ENCODE results near the gene HCN2. TPM values are rescaled to one million over a fixed set of nuclear protein-coding genes. Genes with fewer than 3 reads are reported as not detected.

HCN2 gene
- total RNA-seq, 1 experiment from 2014 or later: 9.2 TPM

DNA sequence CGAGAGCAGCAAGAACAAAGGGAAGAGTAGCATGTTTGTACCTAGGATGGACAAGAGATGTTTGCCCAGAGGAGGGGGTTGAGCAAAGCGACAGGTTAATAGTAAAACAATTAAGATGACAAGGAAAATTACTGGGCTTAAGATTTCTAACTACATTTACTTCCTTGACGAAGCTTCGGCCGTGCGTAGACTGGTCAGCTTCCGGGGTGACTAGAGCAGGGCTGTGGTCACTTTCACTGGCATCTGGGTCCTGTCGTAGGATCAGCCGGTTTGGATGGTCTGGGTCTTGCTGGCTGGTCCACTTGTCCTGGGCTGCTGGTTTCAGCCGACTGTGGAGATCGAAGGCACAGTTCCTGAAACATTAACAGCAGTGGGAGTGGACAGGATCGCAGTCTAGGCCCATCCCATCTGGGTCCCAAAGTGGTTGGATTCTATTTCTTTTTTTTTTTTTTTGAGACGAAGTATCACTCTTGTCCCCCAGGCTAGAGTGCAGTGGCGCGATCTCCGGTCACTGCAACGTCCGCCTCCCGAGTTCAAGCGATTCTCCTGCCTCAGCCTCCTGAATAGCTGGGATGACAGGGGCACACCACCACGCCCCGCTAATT lies 22.3 kb upstream of the HCN2 start (continued):
- TF ChIP-seq, protein P1, sequence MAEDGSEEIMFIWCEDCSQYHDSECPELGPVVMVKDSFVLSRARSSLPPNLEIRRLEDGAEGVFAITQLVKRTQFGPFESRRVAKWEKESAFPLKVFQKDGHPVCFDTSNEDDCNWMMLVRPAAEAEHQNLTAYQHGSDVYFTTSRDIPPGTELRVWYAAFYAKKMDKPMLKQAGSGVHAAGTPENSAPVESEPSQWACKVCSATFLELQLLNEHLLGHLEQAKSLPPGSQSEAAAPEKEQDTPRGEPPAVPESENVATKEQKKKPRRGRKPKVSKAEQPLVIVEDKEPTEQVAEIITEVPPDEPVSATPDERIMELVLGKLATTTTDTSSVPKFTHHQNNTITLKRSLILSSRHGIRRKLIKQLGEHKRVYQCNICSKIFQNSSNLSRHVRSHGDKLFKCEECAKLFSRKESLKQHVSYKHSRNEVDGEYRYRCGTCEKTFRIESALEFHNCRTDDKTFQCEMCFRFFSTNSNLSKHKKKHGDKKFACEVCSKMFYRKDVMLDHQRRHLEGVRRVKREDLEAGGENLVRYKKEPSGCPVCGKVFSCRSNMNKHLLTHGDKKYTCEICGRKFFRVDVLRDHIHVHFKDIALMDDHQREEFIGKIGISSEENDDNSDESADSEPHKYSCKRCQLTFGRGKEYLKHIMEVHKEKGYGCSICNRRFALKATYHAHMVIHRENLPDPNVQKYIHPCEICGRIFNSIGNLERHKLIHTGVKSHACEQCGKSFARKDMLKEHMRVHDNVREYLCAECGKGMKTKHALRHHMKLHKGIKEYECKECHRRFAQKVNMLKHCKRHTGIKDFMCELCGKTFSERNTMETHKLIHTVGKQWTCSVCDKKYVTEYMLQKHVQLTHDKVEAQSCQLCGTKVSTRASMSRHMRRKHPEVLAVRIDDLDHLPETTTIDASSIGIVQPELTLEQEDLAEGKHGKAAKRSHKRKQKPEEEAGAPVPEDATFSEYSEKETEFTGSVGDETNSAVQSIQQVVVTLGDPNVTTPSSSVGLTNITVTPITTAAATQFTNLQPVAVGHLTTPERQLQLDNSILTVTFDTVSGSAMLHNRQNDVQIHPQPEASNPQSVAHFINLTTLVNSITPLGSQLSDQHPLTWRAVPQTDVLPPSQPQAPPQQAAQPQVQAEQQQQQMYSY (CRISPR knock-in tag; IDR thresholded peaks at IDR 0.05): no peak
- no peak for TF ChIP-seq GABPB1 (CRISPR knock-in tag; IDR thresholded peaks at IDR 0.05)
- no peak for TF ChIP-seq CREB1 (CRISPR knock-in tag; IDR thresholded peaks at IDR 0.05)
- TF ChIP-seq, protein P2, sequence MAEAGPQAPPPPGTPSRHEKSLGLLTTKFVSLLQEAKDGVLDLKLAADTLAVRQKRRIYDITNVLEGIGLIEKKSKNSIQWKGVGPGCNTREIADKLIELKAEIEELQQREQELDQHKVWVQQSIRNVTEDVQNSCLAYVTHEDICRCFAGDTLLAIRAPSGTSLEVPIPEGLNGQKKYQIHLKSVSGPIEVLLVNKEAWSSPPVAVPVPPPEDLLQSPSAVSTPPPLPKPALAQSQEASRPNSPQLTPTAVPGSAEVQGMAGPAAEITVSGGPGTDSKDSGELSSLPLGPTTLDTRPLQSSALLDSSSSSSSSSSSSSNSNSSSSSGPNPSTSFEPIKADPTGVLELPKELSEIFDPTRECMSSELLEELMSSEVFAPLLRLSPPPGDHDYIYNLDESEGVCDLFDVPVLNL (CRISPR knock-in tag; IDR thresholded peaks at IDR 0.05; ENCODE audit: borderline replicate concordance, low read depth): no peak
- no peak for TF ChIP-seq ATF1 (CRISPR knock-in tag; IDR thresholded peaks at IDR 0.05)
- TF ChIP-seq ZNF416 (CRISPR knock-in tag; IDR thresholded peaks at IDR 0.05): no peak
- TF ChIP-seq, protein P3, sequence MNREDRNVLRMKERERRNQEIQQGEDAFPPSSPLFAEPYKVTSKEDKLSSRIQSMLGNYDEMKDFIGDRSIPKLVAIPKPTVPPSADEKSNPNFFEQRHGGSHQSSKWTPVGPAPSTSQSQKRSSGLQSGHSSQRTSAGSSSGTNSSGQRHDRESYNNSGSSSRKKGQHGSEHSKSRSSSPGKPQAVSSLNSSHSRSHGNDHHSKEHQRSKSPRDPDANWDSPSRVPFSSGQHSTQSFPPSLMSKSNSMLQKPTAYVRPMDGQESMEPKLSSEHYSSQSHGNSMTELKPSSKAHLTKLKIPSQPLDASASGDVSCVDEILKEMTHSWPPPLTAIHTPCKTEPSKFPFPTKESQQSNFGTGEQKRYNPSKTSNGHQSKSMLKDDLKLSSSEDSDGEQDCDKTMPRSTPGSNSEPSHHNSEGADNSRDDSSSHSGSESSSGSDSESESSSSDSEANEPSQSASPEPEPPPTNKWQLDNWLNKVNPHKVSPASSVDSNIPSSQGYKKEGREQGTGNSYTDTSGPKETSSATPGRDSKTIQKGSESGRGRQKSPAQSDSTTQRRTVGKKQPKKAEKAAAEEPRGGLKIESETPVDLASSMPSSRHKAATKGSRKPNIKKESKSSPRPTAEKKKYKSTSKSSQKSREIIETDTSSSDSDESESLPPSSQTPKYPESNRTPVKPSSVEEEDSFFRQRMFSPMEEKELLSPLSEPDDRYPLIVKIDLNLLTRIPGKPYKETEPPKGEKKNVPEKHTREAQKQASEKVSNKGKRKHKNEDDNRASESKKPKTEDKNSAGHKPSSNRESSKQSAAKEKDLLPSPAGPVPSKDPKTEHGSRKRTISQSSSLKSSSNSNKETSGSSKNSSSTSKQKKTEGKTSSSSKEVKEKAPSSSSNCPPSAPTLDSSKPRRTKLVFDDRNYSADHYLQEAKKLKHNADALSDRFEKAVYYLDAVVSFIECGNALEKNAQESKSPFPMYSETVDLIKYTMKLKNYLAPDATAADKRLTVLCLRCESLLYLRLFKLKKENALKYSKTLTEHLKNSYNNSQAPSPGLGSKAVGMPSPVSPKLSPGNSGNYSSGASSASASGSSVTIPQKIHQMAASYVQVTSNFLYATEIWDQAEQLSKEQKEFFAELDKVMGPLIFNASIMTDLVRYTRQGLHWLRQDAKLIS (CRISPR knock-in tag; IDR thresholded peaks at IDR 0.05; ENCODE audit: borderline replicate concordance): no peak
- no peak for TF ChIP-seq NFE2L1 (CRISPR knock-in tag; IDR thresholded peaks at IDR 0.05)
- TF ChIP-seq, protein P4, sequence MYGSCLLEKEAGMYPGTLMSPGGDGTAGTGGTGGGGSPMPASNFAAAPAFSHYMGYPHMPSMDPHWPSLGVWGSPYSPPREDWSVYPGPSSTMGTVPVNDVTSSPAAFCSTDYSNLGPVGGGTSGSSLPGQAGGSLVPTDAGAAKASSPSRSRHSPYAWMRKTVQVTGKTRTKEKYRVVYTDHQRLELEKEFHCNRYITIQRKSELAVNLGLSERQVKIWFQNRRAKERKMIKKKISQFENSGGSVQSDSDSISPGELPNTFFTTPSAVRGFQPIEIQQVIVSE (CRISPR knock-in tag; IDR thresholded peaks at IDR 0.05; ENCODE audit: borderline replicate concordance): no peak
- TF ChIP-seq, protein P5, sequence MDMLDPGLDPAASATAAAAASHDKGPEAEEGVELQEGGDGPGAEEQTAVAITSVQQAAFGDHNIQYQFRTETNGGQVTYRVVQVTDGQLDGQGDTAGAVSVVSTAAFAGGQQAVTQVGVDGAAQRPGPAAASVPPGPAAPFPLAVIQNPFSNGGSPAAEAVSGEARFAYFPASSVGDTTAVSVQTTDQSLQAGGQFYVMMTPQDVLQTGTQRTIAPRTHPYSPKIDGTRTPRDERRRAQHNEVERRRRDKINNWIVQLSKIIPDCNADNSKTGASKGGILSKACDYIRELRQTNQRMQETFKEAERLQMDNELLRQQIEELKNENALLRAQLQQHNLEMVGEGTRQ (CRISPR knock-in tag; IDR thresholded peaks at IDR 0.05): no peak
- no peak for TF ChIP-seq ZNF396 (CRISPR knock-in tag; IDR thresholded peaks at IDR 0.05; ENCODE audit: borderline replicate concordance)

DNA sequence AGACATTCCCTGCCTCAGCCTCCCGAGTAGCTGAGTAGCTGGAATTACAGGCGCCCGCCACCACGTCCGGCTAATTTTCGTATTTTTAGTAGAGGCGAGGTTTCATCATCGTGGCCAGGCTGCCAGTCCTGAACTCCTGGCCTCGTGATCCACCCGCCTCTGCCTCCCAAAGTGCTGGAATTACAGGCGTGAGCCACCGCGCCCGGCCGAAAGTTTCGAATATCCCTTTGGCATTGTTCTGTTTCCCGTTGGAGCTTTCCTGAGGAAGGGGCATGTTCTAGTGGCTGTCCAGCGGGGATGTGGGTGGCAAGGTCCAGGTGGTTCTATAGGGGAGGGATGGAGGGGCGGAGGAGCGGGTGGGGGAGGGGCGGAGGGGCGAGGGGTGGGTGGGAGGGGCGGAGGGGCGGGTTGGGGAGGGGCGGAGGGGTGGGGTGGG lies 19.4 kb upstream of the HCN2 start:
- H3K4me1 Mint-ChIP-seq: peaks cover 29% of the 10 kb centered on the region
- H3K4me3 Mint-ChIP-seq: peak overlapping the region; percentile 16
- H3K27ac Mint-ChIP-seq: no peak overlapping the region
- H3K36me3 Mint-ChIP-seq: peaks cover 14% of the 10 kb centered on the region
- DNase-seq (ENCODE audit: low spot score): no peak
- TF ChIP-seq, protein P6, sequence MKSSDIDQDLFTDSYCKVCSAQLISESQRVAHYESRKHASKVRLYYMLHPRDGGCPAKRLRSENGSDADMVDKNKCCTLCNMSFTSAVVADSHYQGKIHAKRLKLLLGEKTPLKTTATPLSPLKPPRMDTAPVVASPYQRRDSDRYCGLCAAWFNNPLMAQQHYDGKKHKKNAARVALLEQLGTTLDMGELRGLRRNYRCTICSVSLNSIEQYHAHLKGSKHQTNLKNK (CRISPR knock-in tag; IDR thresholded peaks at IDR 0.05): no peak
- no peak for TF ChIP-seq NR1H2 (CRISPR knock-in tag; IDR thresholded peaks at IDR 0.05)
- TF ChIP-seq, protein P7, sequence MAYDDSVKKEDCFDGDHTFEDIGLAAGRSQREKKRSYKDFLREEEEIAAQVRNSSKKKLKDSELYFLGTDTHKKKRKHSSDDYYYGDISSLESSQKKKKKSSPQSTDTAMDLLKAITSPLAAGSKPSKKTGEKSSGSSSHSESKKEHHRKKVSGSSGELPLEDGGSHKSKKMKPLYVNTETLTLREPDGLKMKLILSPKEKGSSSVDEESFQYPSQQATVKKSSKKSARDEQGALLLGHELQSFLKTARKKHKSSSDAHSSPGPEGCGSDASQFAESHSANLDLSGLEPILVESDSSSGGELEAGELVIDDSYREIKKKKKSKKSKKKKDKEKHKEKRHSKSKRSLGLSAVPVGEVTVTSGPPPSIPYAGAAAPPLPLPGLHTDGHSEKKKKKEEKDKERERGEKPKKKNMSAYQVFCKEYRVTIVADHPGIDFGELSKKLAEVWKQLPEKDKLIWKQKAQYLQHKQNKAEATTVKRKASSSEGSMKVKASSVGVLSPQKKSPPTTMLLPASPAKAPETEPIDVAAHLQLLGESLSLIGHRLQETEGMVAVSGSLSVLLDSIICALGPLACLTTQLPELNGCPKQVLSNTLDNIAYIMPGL (CRISPR knock-in tag; IDR thresholded peaks at IDR 0.05): no peak
- ChIA-PET CTCF (no interaction called here), POLR2A (no interaction called here)
- ATAC-seq: no peak
- H3K9me3 Mint-ChIP-seq: no peaks in the 10 kb centered on the region
- H3K27me3 Mint-ChIP-seq (ENCODE audit: low read depth): peaks cover 27% of the 10 kb centered on the region

All from WTC11 (cell line).